ENCODE measurements around the gene ZNF688. TPM values are rescaled to one million over a fixed set of nuclear protein-coding genes. Genes with fewer than 3 reads are reported as not detected.

Gene ZNF688
- total and polyA plus RNA-seq, 9 of the 15 experiments (the other 6 are each of a cell fraction or from before 2014, with no cell fraction given), result 0.48 to 12.9 (median 4.5) TPM

GRCh38 chr16:30585400-30586191 is 14.1 kb upstream of the ZNF688 start, which contains the start of gene ZNF785 (continued):
- TF ChIP-seq AFF4 (CRISPR knock-in tag; IDR thresholded peaks at IDR 0.05) (peak; percentile 53), HOXB6 (CRISPR knock-in tag; IDR thresholded peaks at IDR 0.05; ENCODE audit: borderline replicate concordance) (no peak), FOXJ3 (CRISPR knock-in tag; IDR thresholded peaks at IDR 0.05) (no peak), ZNF232 (CRISPR knock-in tag; IDR thresholded peaks at IDR 0.05) (peak; percentile 96), ESRRA (IDR thresholded peaks at IDR 0.05; ENCODE audit: borderline replicate concordance, low read depth) (peak; percentile 75; the same call in 1 of the 2 replicates), ZFX (CRISPR knock-in tag; IDR thresholded peaks at IDR 0.05) (peak; percentile 96), ZNF121 (CRISPR knock-in tag; conservative IDR thresholded peaks at IDR 0.05) (no peak), ZNF57 (CRISPR knock-in tag; IDR thresholded peaks at IDR 0.05) (no peak), ZNF586 (CRISPR knock-in tag; conservative IDR thresholded peaks at IDR 0.05) (no peak), ZNF184 (CRISPR knock-in tag; IDR thresholded peaks at IDR 0.05) (no peak), YY1 (IDR thresholded peaks at IDR 0.05; ENCODE audit: borderline replicate concordance in 1 of 3, control insufficient read depth in 1 of 3, extremely low read depth in 1 of 3, insufficient read depth in 3 of 3, insufficient read length in 1 of 3, insufficient replicate concordance in 2 of 3, low read depth in 1 of 3, low read length in 2 of 3) (peak; percentile 96 to 100 (median 98)), RNF219 (CRISPR knock-in tag; IDR thresholded peaks at IDR 0.05) (no peak), CBX5 (IDR thresholded peaks at IDR 0.05; ENCODE audit: borderline replicate concordance, low read depth) (no peak), POLR2H (tag; IDR thresholded peaks at IDR 0.05; ENCODE audit: low read depth) (no peak; the same call in 1 of the 2 replicates), FOXJ2 (tag; IDR thresholded peaks at IDR 0.05) (no peak), PHF21A (IDR thresholded peaks at IDR 0.05; ENCODE audit: borderline replicate concordance, low read depth) (0 out of 2 replicates have a peak, but pooled peaks have one; percentile 9), SOX6 (IDR thresholded peaks at IDR 0.05) (peak; percentile 76)
- TF ChIP-seq, protein P1, sequence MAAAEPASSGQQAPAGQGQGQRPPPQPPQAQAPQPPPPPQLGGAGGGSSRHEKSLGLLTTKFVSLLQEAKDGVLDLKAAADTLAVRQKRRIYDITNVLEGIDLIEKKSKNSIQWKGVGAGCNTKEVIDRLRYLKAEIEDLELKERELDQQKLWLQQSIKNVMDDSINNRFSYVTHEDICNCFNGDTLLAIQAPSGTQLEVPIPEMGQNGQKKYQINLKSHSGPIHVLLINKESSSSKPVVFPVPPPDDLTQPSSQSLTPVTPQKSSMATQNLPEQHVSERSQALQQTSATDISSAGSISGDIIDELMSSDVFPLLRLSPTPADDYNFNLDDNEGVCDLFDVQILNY (CRISPR knock-in tag; IDR thresholded peaks at IDR 0.05), result peak; percentile 93
